HG02852 (cell line): Measurements from ENCODE around the gene GSTT2.
A peak's percentile ranks its signal among the peaks of the same experiment; 100 is the strongest.
"Not testable (repeated sequence)": the region's sequence is repeated elsewhere in the genome, so short reads cannot be mapped to it uniquely, and the experiment has no call there.

Experiments
- ATAC-seq: cut with Tn5 transposase; IDR thresholded peaks from one replicate; pipeline ENCODE4 v1.9.1; 2021; ENCODE audit warnings: mild to moderate bottlenecking, moderate library complexity; ENCODE audit not compliant: unreplicated experiment

Gene GSTT2

GRCh38 chr22:23971927-23972326, 8.0 kb upstream of the GSTT2 start:
- ATAC-seq, result not testable (repeated sequence)

GRCh38 chr22:23974345-23974744, 5.6 kb upstream of the GSTT2 start, which contains the start of gene DDT:
Gene DDT, minus strand, starts transcription at chr22:23974441. Its CDS starts 27 bp downstream, at chr22:23974414.
- ATAC-seq, result peak; percentile 93

GRCh38 chr22:23974836-23975352, 5.0 kb upstream of the GSTT2 start:
- ATAC-seq, result not testable (repeated sequence)

GRCh38 chr22:23977304-23977703, 2.6 kb upstream of the GSTT2 start:
- ATAC-seq, result not testable (repeated sequence)

GRCh38 chr22:23980567-23980966, 633 bp downstream of the GSTT2 start:
- not testable (repeated sequence) for ATAC-seq

GRCh38 chr22:23984430-23984829, 4.5 kb downstream of the GSTT2 start:
- ATAC-seq, result no peak

- ATAC-seq, result not testable (repeated sequence)
These were observed 6.2 kb downstream of the GSTT2 start for GRCh38 chr22:23986089-23986488.

- ATAC-seq, result not testable (repeated sequence)
These were observed 6.7 kb downstream of the GSTT2 start for GRCh38 chr22:23986538-23987178.

- not testable (repeated sequence) for ATAC-seq
These were observed 9.8 kb downstream of the GSTT2 start for GRCh38 chr22:23989583-23990244.

GRCh38 chr22:23993080-23993479, 13.1 kb downstream of the GSTT2 start:
- not testable (repeated sequence) for ATAC-seq

- ATAC-seq, result not testable (repeated sequence)
These were observed 13.7 kb downstream of the GSTT2 start for GRCh38 chr22:23993581-23994177.

- no peak for ATAC-seq
These were observed 17.2 kb downstream of the GSTT2 start for GRCh38 chr22:23997092-23997491.

- not testable (repeated sequence) for ATAC-seq
These were observed 19.8 kb downstream of the GSTT2 start for GRCh38 chr22:23999779-24000178.

- no peak for ATAC-seq
These were observed 21.4 kb downstream of the GSTT2 start for GRCh38 chr22:24001314-24001713.

GRCh38 chr22:24002272-24002671, 22.3 kb downstream of the GSTT2 start:
- no peak for ATAC-seq

- no peak for ATAC-seq
These were observed 22.9 kb downstream of the GSTT2 start for GRCh38 chr22:24002851-24003250.

GRCh38 chr22:24003887-24004286, 24.0 kb downstream of the GSTT2 start:
- no peak for ATAC-seq

- ATAC-seq, result no peak
These were observed 25.3 kb downstream of the GSTT2 start, which contains the start of gene GSTT4 for GRCh38 chr22:24005201-24005600. Gene GSTT4, minus strand, starts transcription at chr22:24005453. Its CDS starts 97 bp downstream, at chr22:24005356.

- ATAC-seq, result no peak
These were observed 26.4 kb downstream of the GSTT2 start for GRCh38 chr22:24006207-24006913.

GRCh38 chr22:24006914-24007214, 26.9 kb downstream of the GSTT2 start:
- ATAC-seq, result no peak
